Breast epithelium (tissue), 4 donors: ENCODE results near the gene ST6GALNAC4. TPM values are rescaled to one million over a fixed set of nuclear protein-coding genes. Genes with fewer than 3 reads are reported as not detected.

ENCODE experiments used
- DNase-seq, 2 donors: peaks; one replicate each; pipeline ENCODE4 v3.0.0-alpha.2; 2019; ENCODE audit warnings: low spot score in 2 of 2
- H3K27ac ChIP-seq, 2 donors: fragments of 200-600 bp; sonication (generic) in 1 of 2; one replicate each; pipeline ENCODE4 v1.5.1; 2016 to 2019; ENCODE audit warnings: mild to moderate bottlenecking in 1 of 2
- H3K27me3 ChIP-seq, 2 donors: fragments of 200-600 bp; sonication (generic) in 1 of 2; one replicate each; pipeline versions ENCODE4 v1.5.1 to v1.6.0; 2017 to 2019; ENCODE audit warnings: control low read depth in 1 of 2, mild to moderate bottlenecking in 1 of 2
- H3K36me3 ChIP-seq: fragments of 200-600 bp; one replicate; pipeline ENCODE4 v1.5.1; 2019
- H3K4me1 ChIP-seq, 2 donors: fragments of 200-600 bp; sonication (generic); one replicate each; pipeline ENCODE4 v1.5.1; 2016 to 2019; ENCODE audit warnings: control low read depth in 1 of 2
- H3K4me3 ChIP-seq, 3 donors: fragments of 200-600 bp; sonication (generic); 1 replicate in 2 of 3; 2 replicates in 1 of 3; pipeline ENCODE4 v1.5.1; 2016 to 2019; ENCODE audit warnings: mild to moderate bottlenecking in 3 of 3, moderate library complexity in 2 of 3
- H3K9me3 ChIP-seq, 2 donors: fragments of 200-600 bp; sonication (generic) in 1 of 2; one replicate each; pipeline ENCODE4 v1.5.1; 2016 to 2019; ENCODE audit warnings: control low read depth in 1 of 2
- POLR2A ChIP-seq: fragments of 450-650 bp; IDR thresholded peaks from one replicate; pipeline ENCODE4 v1.6.1; 2016; ENCODE audit warnings: antibody characterized with exemption, mild to moderate bottlenecking, moderate library complexity
- POLR2AphosphoS5 ChIP-seq, 3 donors: sonication (generic); formaldehyde crosslinking; IDR thresholded peaks; one replicate each; pipeline ENCODE4 v1.6.1; 2017; ENCODE audit warnings: antibody characterized with exemption in 3 of 3
- intact Hi-C: fragments of 100-400 bp; cut with DNase I; formaldehyde crosslinking; loops from one replicate; pipeline ENCODE4 v1.15.1; 2023; ENCODE audit warnings: low total_unique reads
- total RNA-seq, 3 donors: library from RNA; depleted of rRNA; stranded (reverse); fragments of >200 nt; gene quantifications; one replicate each; pipeline ENCODE4 v1.1.0, GENCODE V29; 2016
- TF ChIP-seq, protein P1 (sequence below), 3 donors: fragments of 450-650 bp; IDR thresholded peaks; one replicate each; pipeline ENCODE4 v1.5.1; 2016 to 2017; ENCODE audit warnings: antibody characterized with exemption in 3 of 3, mild to moderate bottlenecking in 3 of 3, moderate library complexity in 3 of 3

ST6GALNAC4 gene
- total RNA-seq, 3 donors from 2014 or later = 17.6 to 44.6 (median 24.0) TPM

DNA sequence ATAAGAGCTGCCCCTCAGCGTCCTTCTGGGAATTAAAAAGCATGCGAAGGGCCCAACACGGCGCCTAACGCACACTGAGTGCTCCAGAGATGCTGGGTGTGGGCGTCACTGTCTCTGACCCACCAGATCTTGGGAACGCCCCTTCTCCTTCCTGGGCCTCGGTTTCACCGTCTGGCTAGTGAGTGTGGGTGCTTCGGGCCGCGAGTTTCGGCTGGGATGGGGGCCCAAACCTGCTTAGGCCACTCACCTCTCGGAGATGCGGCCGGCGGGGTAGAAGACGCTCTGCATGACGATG lies 10.0 kb upstream of the ST6GALNAC4 start:
- Histone ChIP-seq H3K9me3 (no peaks in the 10 kb centered on the region), H3K27me3 (no peaks in the 10 kb centered on the region), H3K36me3 (no peaks in the 10 kb centered on the region), H3K4me3 (peak overlapping the region in 2 of 3 donors; percentile 61 to 69), H3K27ac (peak overlapping the region; percentile 44 to 48), H3K4me1 (peaks cover 5 to 9% of the 10 kb centered on the region in 2 donors)
- DNase-seq = no peak
- intact Hi-C loops = loop anchor here (5.0 kb wide), 1 partner anchor 335 kb away; no protein-coding TSS in a partner anchor
- TF ChIP-seq POLR2AphosphoS5 (IDR thresholded peaks at IDR 0.05) (no peak), POLR2A (no peak)
- TF ChIP-seq, protein P1, sequence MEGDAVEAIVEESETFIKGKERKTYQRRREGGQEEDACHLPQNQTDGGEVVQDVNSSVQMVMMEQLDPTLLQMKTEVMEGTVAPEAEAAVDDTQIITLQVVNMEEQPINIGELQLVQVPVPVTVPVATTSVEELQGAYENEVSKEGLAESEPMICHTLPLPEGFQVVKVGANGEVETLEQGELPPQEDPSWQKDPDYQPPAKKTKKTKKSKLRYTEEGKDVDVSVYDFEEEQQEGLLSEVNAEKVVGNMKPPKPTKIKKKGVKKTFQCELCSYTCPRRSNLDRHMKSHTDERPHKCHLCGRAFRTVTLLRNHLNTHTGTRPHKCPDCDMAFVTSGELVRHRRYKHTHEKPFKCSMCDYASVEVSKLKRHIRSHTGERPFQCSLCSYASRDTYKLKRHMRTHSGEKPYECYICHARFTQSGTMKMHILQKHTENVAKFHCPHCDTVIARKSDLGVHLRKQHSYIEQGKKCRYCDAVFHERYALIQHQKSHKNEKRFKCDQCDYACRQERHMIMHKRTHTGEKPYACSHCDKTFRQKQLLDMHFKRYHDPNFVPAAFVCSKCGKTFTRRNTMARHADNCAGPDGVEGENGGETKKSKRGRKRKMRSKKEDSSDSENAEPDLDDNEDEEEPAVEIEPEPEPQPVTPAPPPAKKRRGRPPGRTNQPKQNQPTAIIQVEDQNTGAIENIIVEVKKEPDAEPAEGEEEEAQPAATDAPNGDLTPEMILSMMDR (IDR thresholded peaks at IDR 0.05) = no peak

DNA sequence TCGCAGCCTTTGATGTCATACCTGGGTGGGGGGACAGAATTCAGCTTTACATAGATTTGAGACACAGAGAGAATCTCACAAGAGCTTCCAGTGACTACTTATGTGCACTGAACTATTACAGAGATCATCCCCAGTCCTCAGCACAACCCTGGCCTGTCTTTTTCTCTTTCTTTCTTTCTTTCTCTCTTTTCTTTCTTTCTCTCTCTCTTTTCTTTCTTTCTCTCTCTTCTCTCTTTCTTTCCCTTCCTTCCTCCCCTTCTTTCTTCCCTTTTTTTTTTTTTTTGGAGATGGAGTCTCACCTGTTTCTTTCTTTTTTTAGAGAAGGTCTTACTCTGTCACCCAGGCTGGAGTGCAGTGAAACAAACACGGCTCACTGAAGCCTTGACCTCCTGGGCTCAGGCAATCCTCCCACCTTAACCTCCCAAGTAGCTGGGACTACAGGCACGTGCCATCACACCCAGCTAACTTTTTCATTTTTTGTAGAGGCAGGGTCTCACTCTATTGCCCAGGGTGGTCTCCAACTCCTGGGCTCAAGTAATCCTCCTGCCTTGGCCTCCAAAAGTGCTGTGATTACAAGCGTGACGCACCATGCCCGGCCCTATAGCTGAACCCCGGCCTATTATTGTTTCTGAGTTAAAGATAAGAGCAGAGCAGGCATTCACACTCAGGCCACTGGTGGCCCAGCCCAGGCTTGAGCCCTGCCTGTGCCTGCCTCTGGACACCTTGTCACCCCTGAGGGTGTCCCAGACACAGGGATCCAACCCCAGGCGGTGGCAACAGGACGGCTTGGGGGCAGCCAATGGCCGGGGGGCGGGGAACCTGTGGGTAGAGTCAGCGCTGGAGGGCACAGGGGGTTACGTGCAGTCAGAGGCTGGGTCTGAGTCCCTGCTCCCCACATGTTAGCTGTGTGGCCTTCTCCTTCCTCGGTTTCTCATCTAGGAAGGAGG lies 9.4 kb upstream of the ST6GALNAC4 start:
- Histone ChIP-seq H3K4me1 (peaks cover 9 to 11% of the 10 kb centered on the region in 2 donors), H3K4me3 (peak overlapping the region in 2 of 3 donors; percentile 61 to 69), H3K36me3 (no peaks in the 10 kb centered on the region), H3K27me3 (no peaks in the 10 kb centered on the region), H3K9me3 (no peaks in the 10 kb centered on the region), H3K27ac (peak overlapping the region; percentile 44 to 48)
- intact Hi-C loops = loop anchor here (5.0 kb wide), 1 partner anchor 334 kb away; no protein-coding TSS in a partner anchor
- no peak for DNase-seq
- TF ChIP-seq, protein P1 (IDR thresholded peaks at IDR 0.05) = no peak
- TF ChIP-seq POLR2AphosphoS5 (IDR thresholded peaks at IDR 0.05) (no peak), POLR2A (no peak)

DNA sequence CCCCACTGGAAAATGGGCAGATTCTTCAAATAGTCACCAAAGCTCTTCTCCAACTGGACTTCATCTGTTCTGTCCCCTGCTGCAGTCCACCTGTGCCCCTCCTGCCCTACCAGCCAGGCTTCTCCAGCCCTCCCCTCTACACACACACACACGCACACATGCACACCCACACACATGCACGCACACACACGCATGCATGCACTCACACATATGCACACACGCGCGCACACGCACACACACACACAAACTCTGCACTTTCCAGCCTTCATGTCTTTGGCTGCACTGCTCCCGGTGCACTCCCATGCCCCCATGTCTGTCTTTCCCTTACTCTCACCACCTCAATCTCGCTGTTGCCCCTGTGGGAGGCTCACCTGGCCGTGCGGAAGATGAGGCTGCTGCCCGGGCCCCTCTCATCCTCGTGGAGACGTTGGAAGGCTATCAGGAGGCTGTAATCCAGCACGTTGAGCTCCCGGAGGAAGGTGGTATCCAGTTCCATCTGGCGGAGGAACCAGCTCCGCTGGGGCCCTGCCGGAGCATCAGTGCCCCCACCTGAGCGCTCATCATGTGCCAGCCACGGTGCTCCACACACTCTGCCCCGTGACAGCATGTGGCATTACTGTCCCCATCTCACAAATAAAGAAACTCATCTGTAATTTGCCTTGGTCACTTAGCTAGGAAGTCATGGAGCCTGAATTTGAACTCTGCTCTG lies 8.0 kb upstream of the ST6GALNAC4 start:
- peaks cover 0 to 6% of the 10 kb centered on the region in 2 donors for H3K4me1 ChIP-seq
- H3K27ac ChIP-seq = no peak overlapping the region
- H3K4me3 ChIP-seq = no peak overlapping the region
- DNase-seq = no peak
- H3K36me3 ChIP-seq = no peaks in the 10 kb centered on the region
- H3K9me3 ChIP-seq = no peaks in the 10 kb centered on the region
- TF ChIP-seq POLR2A (no peak), POLR2AphosphoS5 (IDR thresholded peaks at IDR 0.05) (no peak)
- TF ChIP-seq, protein P1 (IDR thresholded peaks at IDR 0.05) = no peak
- no peaks in the 10 kb centered on the region for H3K27me3 ChIP-seq
- intact Hi-C loops = loop anchor here (5.0 kb wide), 2 partner anchors 58 to 333 kb away; no protein-coding TSS in a partner anchor

DNA sequence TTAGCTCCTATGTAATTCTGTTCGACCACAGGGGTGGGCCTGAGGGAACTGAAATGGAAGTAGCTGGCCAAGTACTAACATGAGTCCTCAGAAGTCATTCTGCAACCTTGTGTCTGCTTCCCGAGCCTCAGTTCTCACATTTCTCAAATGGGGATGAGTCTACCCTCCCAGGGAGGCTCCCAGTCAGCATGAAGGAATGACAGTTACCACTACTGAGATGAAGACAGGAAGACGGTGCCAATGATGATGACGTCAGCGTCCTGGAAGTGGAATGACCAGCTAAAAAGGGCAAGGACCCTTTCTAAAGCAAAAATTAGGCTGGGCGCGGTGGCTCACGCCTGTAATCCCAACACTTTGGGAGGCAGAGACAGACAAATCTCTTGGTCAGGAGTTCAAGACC lies 6.9 kb upstream of the ST6GALNAC4 start:
- H3K27me3 ChIP-seq = no peaks in the 10 kb centered on the region
- H3K4me1 ChIP-seq = peaks cover 5 to 6% of the 10 kb centered on the region in 2 donors
- H3K9me3 ChIP-seq = no peaks in the 10 kb centered on the region
- TF ChIP-seq POLR2AphosphoS5 (IDR thresholded peaks at IDR 0.05) (no peak), POLR2A (no peak)
- TF ChIP-seq, protein P1 (IDR thresholded peaks at IDR 0.05) = no peak
- H3K36me3 ChIP-seq = no peaks in the 10 kb centered on the region
- intact Hi-C loops = loop anchor here (5.0 kb wide), 1 partner anchor 56 kb away; no protein-coding TSS in a partner anchor
- no peak for DNase-seq
- H3K27ac ChIP-seq = no peak overlapping the region
- H3K4me3 ChIP-seq = no peak overlapping the region
